Skeletal muscle tissue (tissue), 4 donors: ENCODE measurements around the gene ROBO3. TPM values are rescaled to one million over a fixed set of nuclear protein-coding genes. Genes with fewer than 3 reads are reported as not detected.

ENCODE experiments used
- H3K27ac ChIP-seq: one replicate; pipeline ENCODE4 v1.7.0; 2013; ENCODE audit warnings: mild to moderate bottlenecking, low read depth, low read length, inconsistent platforms
- H3K27me3 ChIP-seq, 3 donors: one replicate each; pipeline ENCODE4 v1.7.0; 2013; ENCODE audit warnings: low read length in 3 of 3; ENCODE audit not compliant: control insufficient read depth in 3 of 3, insufficient read depth in 3 of 3
- H3K36me3 ChIP-seq, 3 donors: one replicate each; pipeline ENCODE4 v1.7.0; 2013; ENCODE audit warnings: low read length in 3 of 3; ENCODE audit not compliant: control insufficient read depth in 3 of 3, insufficient read depth in 3 of 3
- H3K4me1 ChIP-seq, 3 donors: one replicate each; pipeline ENCODE4 v1.7.0; 2013; ENCODE audit warnings: low read length in 3 of 3, mild to moderate bottlenecking in 3 of 3; ENCODE audit not compliant: control insufficient read depth in 3 of 3, insufficient read depth in 3 of 3
- H3K4me3 ChIP-seq, 3 donors: one replicate each; pipeline ENCODE4 v1.7.0; 2013; ENCODE audit warnings: low read length in 3 of 3
- H3K9ac ChIP-seq, 3 donors: one replicate each; pipeline ENCODE4 v1.7.0; 2013; ENCODE audit warnings: low read length in 3 of 3, mild to moderate bottlenecking in 3 of 3, moderate library complexity in 2 of 3, low read depth in 1 of 3
- H3K9me3 ChIP-seq, 3 donors: one replicate each; pipeline ENCODE4 v1.7.0; 2013; ENCODE audit warnings: low read length in 3 of 3; ENCODE audit not compliant: control insufficient read depth in 3 of 3
- total RNA-seq: library from RNA; depleted of rRNA; stranded (reverse); fragments of >200 nt; gene quantifications from one replicate; pipeline ENCODE4 v1.2.3, GENCODE V29; 2014
- donor health status: Osteomylitis.

ROBO3 gene
- total RNA-seq, 1 donor from 2014 or later, result 12.0 TPM

DNA sequence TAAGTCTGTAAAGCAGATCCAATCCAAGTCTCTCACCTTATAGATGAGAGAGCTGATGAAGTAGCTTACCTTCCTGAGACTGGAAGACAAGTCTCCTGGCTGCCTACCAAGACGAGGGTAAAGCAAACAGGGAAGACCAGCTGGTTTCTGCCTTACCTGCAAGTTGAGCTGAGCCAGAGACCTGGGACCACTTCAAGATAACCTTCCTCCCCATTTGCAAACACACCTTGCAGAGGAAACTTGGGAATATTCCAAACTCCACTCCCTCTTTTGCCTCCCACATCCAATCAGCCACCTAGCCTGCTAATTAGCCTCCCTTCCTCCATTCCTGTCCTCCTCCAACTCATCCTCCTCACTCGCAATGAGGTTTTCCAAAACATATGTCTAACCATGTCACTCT is 23.4 kb upstream of the ROBO3 start:
- Histone ChIP-seq H3K4me3 (no peak overlapping the region), H3K27me3 (peaks cover 80 to 90% (median 86%) of the 10 kb centered on the region in 3 donors), H3K9me3 (no peaks in the 10 kb centered on the region), H3K4me1 (peaks cover 4 to 14% (median 9%) of the 10 kb centered on the region in 3 donors), H3K27ac (no peak overlapping the region), H3K9ac (no peak overlapping the region), H3K36me3 (no peaks in the 10 kb centered on the region)

DNA sequence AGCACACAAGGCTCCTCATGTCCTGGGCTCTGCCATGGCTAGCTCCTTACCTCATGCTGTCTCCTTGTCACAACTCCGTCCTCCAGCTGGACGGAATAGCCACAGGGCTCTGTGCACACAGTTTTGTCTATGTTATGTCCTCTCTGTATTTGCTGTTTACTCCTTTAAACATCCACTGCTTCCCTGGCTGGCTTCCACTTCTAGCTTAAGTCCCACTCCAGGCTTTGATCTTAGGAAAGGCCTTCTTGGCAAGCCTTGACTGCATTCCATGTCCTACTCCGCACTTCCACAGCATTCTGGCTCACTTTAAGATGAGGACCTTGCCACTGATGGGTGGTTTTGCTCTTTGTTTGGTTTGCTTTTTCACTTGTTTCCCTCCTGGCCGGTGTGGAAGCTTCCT is 22.9 kb upstream of the ROBO3 start:
- H3K36me3 ChIP-seq, result no peaks in the 10 kb centered on the region
- peaks cover 4 to 14% (median 5%) of the 10 kb centered on the region in 3 donors for H3K4me1 ChIP-seq
- no peak overlapping the region for H3K4me3 ChIP-seq
- peaks cover 80 to 94% (median 91%) of the 10 kb centered on the region in 3 donors for H3K27me3 ChIP-seq
- H3K9me3 ChIP-seq, result no peaks in the 10 kb centered on the region
- H3K9ac ChIP-seq, result no peak overlapping the region
- no peak overlapping the region for H3K27ac ChIP-seq

DNA sequence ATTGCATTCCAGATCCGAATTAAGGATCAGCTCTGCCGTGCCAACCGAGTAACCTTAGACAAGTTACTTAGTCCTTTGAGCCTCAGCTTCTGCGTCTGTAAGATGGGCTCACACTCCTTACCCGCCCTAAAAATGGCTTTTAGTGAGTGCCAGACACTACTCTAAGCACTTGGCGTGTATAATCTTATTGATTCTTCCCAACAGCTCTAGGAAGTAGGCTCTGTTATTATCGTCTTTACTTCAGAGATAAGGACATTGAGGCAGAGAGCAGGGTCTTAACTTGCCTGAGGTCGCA is 21.7 kb upstream of the ROBO3 start:
- H3K9me3 ChIP-seq, result no peaks in the 10 kb centered on the region
- H3K4me3 ChIP-seq, result no peak overlapping the region
- H3K4me1 ChIP-seq, result peaks cover 4 to 14% (median 5%) of the 10 kb centered on the region in 3 donors
- no peaks in the 10 kb centered on the region for H3K36me3 ChIP-seq
- peaks cover 79 to 94% (median 89%) of the 10 kb centered on the region in 3 donors for H3K27me3 ChIP-seq
- no peak overlapping the region for H3K9ac ChIP-seq
- no peak overlapping the region for H3K27ac ChIP-seq

DNA sequence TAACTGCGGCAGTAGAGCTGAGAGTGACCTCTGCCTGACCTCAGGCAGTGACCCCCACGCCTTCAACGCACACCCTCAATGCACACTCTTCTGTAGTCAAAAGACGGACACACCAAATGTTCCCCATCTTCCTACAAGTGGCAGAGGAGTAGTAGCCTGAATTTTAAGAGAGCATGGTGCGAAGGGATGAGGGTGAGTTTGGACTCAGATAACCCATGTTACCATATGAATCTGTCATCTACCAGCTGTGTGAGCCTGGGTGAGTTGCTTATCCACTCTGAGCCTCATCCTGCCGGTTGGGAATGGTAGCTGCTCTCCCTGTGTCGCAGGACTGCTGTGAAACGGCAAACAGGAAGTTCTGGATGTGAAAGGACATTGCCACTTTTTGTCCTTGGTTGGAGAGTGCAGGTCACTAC is 20.6 kb upstream of the ROBO3 start:
- no peaks in the 10 kb centered on the region for H3K36me3 ChIP-seq
- peaks cover 0 to 6% (median 0%) of the 10 kb centered on the region in 3 donors for H3K4me1 ChIP-seq
- H3K4me3 ChIP-seq, result peak overlapping the region in 1 of 3 donors; percentile 35
- H3K9me3 ChIP-seq, result no peaks in the 10 kb centered on the region
- H3K9ac ChIP-seq, result no peak overlapping the region
- H3K27me3 ChIP-seq, result peaks cover 74 to 90% (median 81%) of the 10 kb centered on the region in 3 donors
- H3K27ac ChIP-seq, result no peak overlapping the region

DNA sequence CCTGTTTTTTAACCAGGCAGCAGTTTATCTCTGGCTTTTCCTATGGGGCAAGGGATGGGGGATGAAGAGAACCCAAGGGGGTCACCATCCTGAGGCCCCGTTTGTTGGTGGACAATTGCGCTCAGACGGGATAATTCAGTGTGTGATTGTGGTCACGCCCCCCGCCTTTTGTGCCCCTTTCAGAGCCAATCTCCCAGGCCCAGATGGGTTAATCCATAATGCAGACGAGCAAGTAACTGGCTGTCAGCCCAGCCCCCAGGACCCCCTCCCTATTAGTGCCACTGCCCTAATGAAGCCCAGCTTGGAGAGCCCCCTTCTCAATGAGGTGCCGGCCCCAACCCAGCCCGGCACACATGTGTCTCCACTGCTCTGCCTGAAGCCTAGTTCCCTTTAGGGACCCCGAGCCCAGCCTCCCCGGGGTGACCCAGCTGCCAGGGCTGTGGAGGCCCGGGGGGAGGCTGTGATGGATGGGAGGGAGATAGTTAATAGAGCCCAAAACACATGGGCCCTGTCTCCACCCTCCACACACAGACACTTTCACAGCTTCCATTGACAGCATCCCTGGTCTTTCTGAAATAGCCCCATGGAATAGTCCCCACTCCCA is 19.1 kb upstream of the ROBO3 start:
- Histone ChIP-seq H3K9ac (no peak overlapping the region), H3K4me3 (no peak overlapping the region), H3K36me3 (no peaks in the 10 kb centered on the region), H3K27ac (no peak overlapping the region), H3K9me3 (peaks cover 0 to 2% (median 0%) of the 10 kb centered on the region in 3 donors), H3K27me3 (peaks cover 69 to 87% (median 74%) of the 10 kb centered on the region in 3 donors), H3K4me1 (peaks cover 0 to 2% (median 0%) of the 10 kb centered on the region in 3 donors)

DNA sequence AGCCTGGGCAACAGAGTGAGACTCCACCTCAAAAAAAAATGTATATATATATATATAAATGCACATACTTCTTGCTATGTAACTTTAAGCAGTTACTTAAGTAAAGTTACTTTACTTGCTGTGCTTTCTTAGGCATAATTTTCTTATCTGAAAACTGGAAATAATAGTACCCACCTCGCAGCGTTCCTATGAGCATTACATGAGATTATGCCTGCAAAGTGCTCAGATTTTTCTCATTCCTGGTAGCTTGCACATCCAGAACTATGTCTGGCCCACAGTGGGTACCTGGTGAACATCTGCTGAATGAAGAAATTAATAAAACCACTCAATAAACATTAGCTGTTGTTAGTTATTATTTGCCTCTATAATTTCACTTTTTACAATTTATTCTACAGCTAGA is 6.1 kb upstream of the ROBO3 start:
- H3K4me1 ChIP-seq, result peaks cover 5 to 10% (median 7%) of the 10 kb centered on the region in 3 donors
- peaks cover 32 to 39% (median 36%) of the 10 kb centered on the region in 3 donors for H3K27me3 ChIP-seq
- H3K4me3 ChIP-seq, result no peak overlapping the region

DNA sequence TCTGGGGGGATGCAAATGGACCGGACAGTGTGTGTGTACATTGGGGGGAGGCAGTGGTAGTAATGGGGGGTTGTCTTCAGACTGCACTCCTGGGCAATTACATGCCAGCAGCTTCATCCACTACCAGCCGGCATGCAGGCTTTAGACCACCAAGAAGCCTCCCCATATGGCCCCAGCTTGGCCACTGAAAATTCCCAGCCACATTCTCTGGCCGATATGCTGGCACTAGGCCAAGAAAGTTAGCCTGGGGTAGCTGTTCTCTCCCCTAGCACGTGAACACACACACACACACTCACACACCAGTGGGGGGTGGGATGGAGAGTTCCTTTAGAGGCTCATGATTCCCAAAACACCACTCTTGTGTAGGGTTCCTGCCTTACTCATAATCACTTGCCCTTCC is 3.6 kb upstream of the ROBO3 start:
- Histone ChIP-seq H3K9me3 (peaks cover 0 to 2% (median 0%) of the 10 kb centered on the region in 3 donors), H3K36me3 (no peaks in the 10 kb centered on the region), H3K4me3 (no peak overlapping the region), H3K27ac (no peak overlapping the region), H3K27me3 (peaks cover 57 to 64% (median 61%) of the 10 kb centered on the region in 3 donors), H3K4me1 (peaks cover 23 to 30% (median 25%) of the 10 kb centered on the region in 3 donors), H3K9ac (no peak overlapping the region)

More for the DNA sequence above, 6.1 kb upstream of the ROBO3 start:
- no peak overlapping the region for H3K27ac ChIP-seq
- no peak overlapping the region for H3K9ac ChIP-seq
- no peaks in the 10 kb centered on the region for H3K9me3 ChIP-seq
- no peaks in the 10 kb centered on the region for H3K36me3 ChIP-seq

DNA sequence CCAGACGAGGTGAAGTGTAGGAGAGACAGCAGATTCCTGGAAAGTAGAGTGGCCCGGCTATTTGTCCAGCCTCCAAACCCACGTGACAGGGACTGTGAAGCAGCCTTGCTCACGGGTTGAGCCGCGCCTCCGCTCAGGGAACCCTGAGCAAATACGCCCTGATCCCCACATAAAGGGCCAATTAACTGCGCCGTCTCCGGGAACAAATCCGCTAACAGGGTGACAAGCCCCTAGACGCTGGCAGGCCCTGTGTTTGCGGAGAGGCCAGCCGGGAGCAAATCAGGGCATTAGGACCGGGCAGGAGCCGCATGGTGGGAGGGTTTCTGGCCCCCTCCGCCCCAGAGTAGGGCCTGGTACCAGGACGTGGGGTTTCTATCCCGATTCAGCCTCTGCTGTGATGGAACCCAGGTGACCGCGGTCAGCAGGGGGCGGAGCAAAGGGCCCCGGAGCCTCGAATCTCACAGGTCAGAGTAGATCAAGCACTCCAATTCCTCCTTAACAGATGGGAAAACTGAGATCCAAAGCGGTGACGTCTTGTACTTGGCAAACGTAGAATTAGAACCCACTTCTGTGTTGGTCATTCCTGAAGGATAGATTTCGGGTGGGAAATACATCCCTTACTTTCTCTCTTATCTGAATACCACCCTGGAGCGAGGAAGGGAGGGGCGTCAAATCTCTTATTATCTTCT is 2.0 kb upstream of the ROBO3 start:
- Histone ChIP-seq H3K9me3 (peaks cover 0 to 2% (median 0%) of the 10 kb centered on the region in 3 donors), H3K27ac (no peak overlapping the region), H3K36me3 (no peaks in the 10 kb centered on the region), H3K27me3 (peaks cover 71 to 79% (median 77%) of the 10 kb centered on the region in 3 donors), H3K4me3 (peak overlapping the region; percentile 54 to 60 (median 56)), H3K9ac (no peak overlapping the region), H3K4me1 (peaks cover 23 to 37% (median 28%) of the 10 kb centered on the region in 3 donors)

DNA sequence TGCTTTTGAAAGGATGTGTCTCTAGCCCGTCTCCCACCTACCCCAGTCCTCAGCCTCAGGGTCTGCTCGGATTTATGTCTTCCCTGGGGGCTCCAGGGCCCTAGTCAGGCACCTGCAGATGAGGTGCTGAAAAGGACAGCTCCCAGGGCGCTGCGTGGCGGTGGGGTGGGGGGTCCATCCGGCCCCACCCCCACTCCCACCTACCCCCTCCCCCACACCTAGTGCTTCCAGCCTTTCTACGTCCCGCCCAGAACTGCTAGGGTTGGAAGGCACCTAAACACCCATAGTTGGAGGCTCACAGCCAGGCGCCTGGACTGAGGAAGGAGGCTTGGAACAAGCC is 1.4 kb upstream of the ROBO3 start:
- Histone ChIP-seq H3K36me3 (no peaks in the 10 kb centered on the region), H3K9ac (no peak overlapping the region), H3K9me3 (peaks cover 0 to 2% (median 0%) of the 10 kb centered on the region in 3 donors), H3K4me1 (peaks cover 26 to 38% (median 31%) of the 10 kb centered on the region in 3 donors), H3K27ac (no peak overlapping the region), H3K27me3 (peaks cover 77 to 82% (median 79%) of the 10 kb centered on the region in 3 donors), H3K4me3 (peak overlapping the region in 1 of 3 donors; percentile 56)

DNA sequence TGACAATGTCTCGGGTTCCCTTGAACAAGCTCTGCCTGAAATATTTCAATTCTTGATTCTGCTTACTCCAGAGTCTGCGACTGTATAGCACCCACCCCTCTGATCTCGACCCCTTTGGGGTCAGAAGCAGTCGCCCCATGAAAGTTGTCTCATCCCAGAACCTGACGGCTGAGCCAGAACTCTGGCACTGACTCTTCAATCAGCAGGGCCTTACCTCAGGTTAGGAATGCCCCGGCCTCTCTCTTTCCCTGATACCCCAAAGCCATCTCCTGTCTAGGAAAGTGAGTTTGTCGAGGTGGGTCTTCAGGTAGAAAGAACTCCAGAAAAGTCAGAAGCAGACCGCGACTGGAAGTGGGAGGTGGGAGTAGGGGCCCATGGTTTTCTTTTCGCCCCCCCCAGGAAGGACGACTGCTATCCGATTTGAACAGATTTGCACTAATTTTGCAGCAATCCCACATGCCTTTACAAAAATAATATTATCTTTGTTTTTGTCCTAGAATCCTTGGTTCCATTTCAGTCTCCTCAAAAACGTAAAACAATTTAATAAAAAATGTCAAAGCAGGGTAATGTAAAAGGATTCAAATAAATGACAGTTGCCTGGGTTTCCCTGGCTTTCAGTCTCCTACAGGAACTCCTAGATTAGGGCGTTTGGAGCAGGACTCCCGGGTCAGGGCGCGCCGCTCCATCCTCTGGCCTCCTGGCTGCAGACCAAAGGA is 898 bp upstream of the ROBO3 start:
- Histone ChIP-seq H3K4me1 (peaks cover 30 to 40% (median 32%) of the 10 kb centered on the region in 3 donors), H3K4me3 (no peak overlapping the region), H3K27me3 (peaks cover 82 to 87% (median 84%) of the 10 kb centered on the region in 3 donors), H3K36me3 (no peaks in the 10 kb centered on the region), H3K9ac (no peak overlapping the region), H3K27ac (no peak overlapping the region), H3K9me3 (peaks cover 0 to 2% (median 0%) of the 10 kb centered on the region in 3 donors)
